IMR-90 (cell line): ENCODE measurements around the gene SPTLC3. TPM values are rescaled to one million over a fixed set of nuclear protein-coding genes. Genes with fewer than 3 reads are reported as not detected.

Source experiments
- ATAC-seq: fragments of 200-7000 bp; cut with Tn5 transposase; 2 replicates; pipeline ENCODE4 v1.9.1; 2020; ENCODE audit warnings: low read depth, mild to moderate bottlenecking, moderate library complexity
- BruUV-seq: library from RNA; stranded (reverse); fragments of 400-500 nt; replicated peaks from 2 replicates; lab custom pipeline; 2021; lab: Mats Ljungman, UMichigan
- CTCF ChIA-PET: fragments of 300-600 bp; formaldehyde crosslinking; extraction: SDS; loops from one replicate; lab custom pipeline; 2021; ENCODE audit warnings: antibody characterized with exemption; lab: Yijun Ruan, JAX
- POLR2A ChIA-PET: fragments of 300-600 bp; sonication (Branson Sonifier 250); formaldehyde crosslinking; loops from one replicate; lab custom pipeline; 2022; ENCODE audit warnings: antibody characterized with exemption; ENCODE audit not compliant: unreplicated experiment; lab: Charles Lee
- DNase-seq: peaks from one replicate; pipeline ENCODE4 v3.0.0; 2013
- H2AFZ ChIP-seq: replicated peaks from 2 replicates; pipeline ENCODE3; 2013; ENCODE audit warnings: low read length, mild to moderate bottlenecking; ENCODE audit not compliant: poor library complexity
- H2AK5ac ChIP-seq: 2 replicates; pipeline ENCODE4 v1.6.1; 2013; ENCODE audit warnings: low read depth, low read length, inconsistent platforms
- H2AK9ac ChIP-seq: replicated peaks from 2 replicates; pipeline ENCODE3; 2013; ENCODE audit warnings: mild to moderate bottlenecking, low read depth, low read length, moderate library complexity; ENCODE audit not compliant: poor library complexity
- H2BK120ac ChIP-seq: 2 replicates; pipeline ENCODE4 v1.6.1; 2013; ENCODE audit warnings: low read depth, low read length, inconsistent platforms
- H2BK15ac ChIP-seq: 3 replicates; pipeline ENCODE4 v1.6.1; 2013; ENCODE audit warnings: low read depth, low read length, inconsistent platforms
- H2BK20ac ChIP-seq: 2 replicates; pipeline ENCODE4 v1.6.1; 2013; ENCODE audit warnings: low read depth, mild to moderate bottlenecking, inconsistent platforms, low read length, moderate library complexity
- H2BK5ac ChIP-seq: 2 replicates; pipeline ENCODE4 v1.6.1; 2013; ENCODE audit warnings: mild to moderate bottlenecking, low read depth, low read length, inconsistent platforms; ENCODE audit not compliant: poor library complexity, severe bottlenecking
- H3K14ac ChIP-seq: replicated peaks from 2 replicates; pipeline ENCODE4 v1.6.1; 2013; ENCODE audit warnings: low read depth, low read length, inconsistent platforms
- H3K18ac ChIP-seq: 2 replicates; pipeline ENCODE4 v1.6.1; 2013; ENCODE audit warnings: low read depth, low read length, control low read depth
- H3K23ac ChIP-seq: 2 replicates; pipeline ENCODE4 v1.6.1; 2013; ENCODE audit warnings: low read depth, low read length, inconsistent platforms
- H3K27ac ChIP-seq: 2 replicates; pipeline ENCODE4 v1.5.1; 2013; ENCODE audit warnings: mild to moderate bottlenecking, control low read depth, low read length; ENCODE audit not compliant: insufficient read depth
- H3K27me3 ChIP-seq: 2 replicates; pipeline ENCODE4 v1.6.1; 2013; ENCODE audit warnings: low read length; ENCODE audit not compliant: control insufficient read depth, insufficient read depth
- H3K36me3 ChIP-seq: 2 replicates; pipeline ENCODE4 v1.6.1; 2013; ENCODE audit warnings: low read length, mixed read lengths; ENCODE audit not compliant: control insufficient read depth, insufficient read depth
- H3K4ac ChIP-seq: 2 replicates; pipeline ENCODE4 v1.6.1; 2013; ENCODE audit warnings: low read depth, low read length, inconsistent platforms
- H3K4me1 ChIP-seq: 2 replicates; pipeline ENCODE4 v1.6.1; 2013; ENCODE audit warnings: low read length, mixed read lengths; ENCODE audit not compliant: control insufficient read depth, insufficient read depth
- H3K4me2 ChIP-seq: 2 replicates; pipeline ENCODE4 v1.6.1; 2013; ENCODE audit warnings: low read depth, mild to moderate bottlenecking, control low read depth, low read length, moderate library complexity
- H3K4me3 ChIP-seq: 2 replicates; pipeline ENCODE4 v1.5.1; 2013; ENCODE audit warnings: low read depth, mild to moderate bottlenecking, control low read depth, low read length, moderate library complexity; ENCODE audit not compliant: insufficient read depth
- H3K56ac ChIP-seq: 2 replicates; pipeline ENCODE4 v1.6.1; 2013; ENCODE audit warnings: low read length, inconsistent platforms; ENCODE audit not compliant: insufficient read depth; ENCODE audit errors: extremely low read depth
- H3K79me1 ChIP-seq, 2 experiments: 2 replicates each; pipeline ENCODE4 v1.6.1; 2013; ENCODE audit warnings: low read length in 2 of 2, inconsistent platforms in 1 of 2, low read depth in 1 of 2
- H3K9ac ChIP-seq: 2 replicates; pipeline ENCODE4 v1.6.1; 2013; ENCODE audit warnings: low read depth, low read length, control low read depth
- H3K9me1 ChIP-seq: 2 replicates; pipeline ENCODE4 v1.6.1; 2013; ENCODE audit warnings: low read length, inconsistent platforms; ENCODE audit not compliant: insufficient read depth
- H3K9me3 ChIP-seq: 2 replicates; pipeline ENCODE4 v1.6.1; 2013; ENCODE audit warnings: low read length; ENCODE audit not compliant: control insufficient read depth, insufficient read depth
- H4K20me1 ChIP-seq: 2 replicates; pipeline ENCODE4 v1.6.1; 2013; ENCODE audit warnings: low read length, inconsistent platforms; ENCODE audit not compliant: insufficient read depth
- H4K5ac ChIP-seq: 2 replicates; pipeline ENCODE4 v1.6.1; 2013; ENCODE audit warnings: mild to moderate bottlenecking, low read depth, low read length, control low read depth
- H4K8ac ChIP-seq, 2 experiments: 2 replicates each; pipeline ENCODE4 v1.6.1; 2013; ENCODE audit warnings: low read depth in 2 of 2, low read length in 2 of 2, control low read depth in 1 of 2, inconsistent platforms in 1 of 2
- H4K91ac ChIP-seq: 2 replicates; pipeline ENCODE4 v1.6.1; 2013; ENCODE audit warnings: low read depth, low read length, inconsistent platforms; ENCODE audit not compliant: insufficient read depth
- CHD1 ChIP-seq: IDR thresholded peaks from 2 replicates; pipeline ENCODE4 v1.6.1; 2012; ENCODE audit warnings: low read depth, low read length, improper control_type of control experiment
- CTCF ChIP-seq: conservative IDR thresholded peaks from 2 replicates; pipeline ENCODE4 v1.5.1; 2012; ENCODE audit warnings: mild to moderate bottlenecking, low read depth, low read length, improper control_type of control experiment
- NFE2L2 ChIP-seq: fragments of 150-350 bp; IDR thresholded peaks from 2 replicates; pipeline ENCODE4 v1.6.1; 2016; ENCODE audit warnings: low read depth, mild to moderate bottlenecking, low read length
- RFX5 ChIP-seq: IDR thresholded peaks from 2 replicates; pipeline ENCODE4 v1.8.0; 2012; ENCODE audit warnings: low read depth, mild to moderate bottlenecking, low read length, moderate library complexity
- SMC3 ChIP-seq: fragments of 150-350 bp; IDR thresholded peaks from 2 replicates; pipeline ENCODE4 v1.6.1; 2016; ENCODE audit warnings: low read depth, mild to moderate bottlenecking, antibody characterized with exemption, low read length, moderate library complexity
- USF2 ChIP-seq: fragments of 150-350 bp; IDR thresholded peaks from 2 replicates; pipeline ENCODE4 v1.6.1; 2017; ENCODE audit warnings: mild to moderate bottlenecking, antibody characterized with exemption, low read length, low read depth
- WGBS, 2 experiments: methylation state at CpG; one replicate each; pipeline versions ENCODE4 v1.1.5 to v1.1.7; 2013; ENCODE audit warnings: missing lambda C conversion rate in 2 of 2; ENCODE audit not compliant: insufficient read length in 1 of 2; ENCODE audit errors: extremely low coverage in 2 of 2; 5-methylcytosine and 5-hydroxymethylcytosine counted together
- dilution Hi-C: fragments of 300-500 bp; cut with HindIII; formaldehyde crosslinking; loops from one replicate; pipeline ENCODE4 v1.14.3; 2018; ENCODE audit warnings: low sequenced_read_pairs; ENCODE audit not compliant: unreplicated experiment
- in situ Hi-C: fragments of 300-500 bp; cut with MboI; formaldehyde crosslinking; loops from 3 replicates; pipeline ENCODE4 v1.14.3; 2019; ENCODE audit warnings: low sequenced_read_pairs, inconsistent platforms, mixed read lengths
- intact Hi-C: fragments of 100-400 bp; cut with micrococcal nuclease; formaldehyde crosslinking; loops from 2 replicates; pipeline ENCODE4 v1.10.0; 2022
- polyA plus RNA-seq, 3 experiments: library from polyadenylated mRNA; depleted of rRNA; stranded (reverse); fragments of >200 nt; gene quantifications; 2 replicates each; pipeline ENCODE4 v1.2.3, GENCODE V29; 2012; ENCODE audit warnings: low replicate concordance in 1 of 3
- total RNA-seq: library from RNA; depleted of rRNA; stranded (reverse); fragments of >200 nt; gene quantifications from 2 replicates; pipeline ENCODE4 v1.2.3, GENCODE V29; 2012

The SPTLC3 gene
- total and polyA plus RNA-seq, 2 of the 4 experiments (the other 2 are of a cell fraction): 0.44 to 1.6 TPM

GRCh38 chr20:13012886-13013285 lies 4.1 kb downstream of the SPTLC3 start:
- H3K79me1 ChIP-seq: no peaks in the 10 kb centered on the region
- H3K27ac ChIP-seq: no peak overlapping the region
- no peak overlapping the region for H3K23ac ChIP-seq
- H4K8ac ChIP-seq: no peak overlapping the region
- H3K36me3 ChIP-seq: peaks cover 2% of the 10 kb centered on the region
- H3K4me2 ChIP-seq: no peak overlapping the region
- H3K4me1 ChIP-seq: peaks cover 7% of the 10 kb centered on the region
- no peak overlapping the region for H2AK5ac ChIP-seq
- no peak overlapping the region for H3K14ac ChIP-seq
- BruUV-seq: no TSS peak
- ChIA-PET POLR2A (no interaction called here), CTCF (no interaction called here)
- no peaks in the 10 kb centered on the region for H4K20me1 ChIP-seq
- dilution Hi-C loops (no loop called here), in situ Hi-C loops (no loop called here), intact Hi-C loops (no loop called here)
- H3K4me3 ChIP-seq: no peak overlapping the region
- no peaks in the 10 kb centered on the region; the same call in 1 of the 2 replicates for H3K27me3 ChIP-seq
- peaks cover 3% of the 10 kb centered on the region; the same call in 1 of the 2 replicates for H3K9me1 ChIP-seq
- no peak overlapping the region for H2AFZ ChIP-seq
- H4K91ac ChIP-seq: no peak overlapping the region
- no CpG with 5 or more reads among the region's 1 CpG for WGBS, 2 experiments
- no peak overlapping the region for H2AK9ac ChIP-seq
- H3K9ac ChIP-seq: no peak overlapping the region
- H3K18ac ChIP-seq: no peak overlapping the region
- ATAC-seq (no peak), DNase-seq (no peak)
- H2BK120ac ChIP-seq: no peak overlapping the region
- no peak overlapping the region for H3K4ac ChIP-seq
- H4K5ac ChIP-seq: no peak overlapping the region
- H3K56ac ChIP-seq: no peak overlapping the region
- no peak overlapping the region for H2BK5ac ChIP-seq
- no peak overlapping the region for H2BK20ac ChIP-seq
- no peak for TF ChIP-seq NFE2L2
- TF ChIP-seq SMC3: no peak
- no peak for TF ChIP-seq CHD1
- TF ChIP-seq CTCF: no peak
- no peak for TF ChIP-seq RFX5
- no peak for TF ChIP-seq USF2
- H2BK15ac ChIP-seq: no peak overlapping the region
- H3K9me3 ChIP-seq: no peaks in the 10 kb centered on the region
